T-cell (primary cell): ENCODE results near the gene ERVV-1. TPM values are rescaled to one million over a fixed set of nuclear protein-coding genes. Genes with fewer than 3 reads are reported as not detected.
"Not testable (repeated sequence)": the region's sequence is repeated elsewhere in the genome, so short reads cannot be mapped to it uniquely, and the experiment has no call there.

Source experiments
- ATAC-seq, 4 experiments: fragments of 200-7000 bp in 3 of 4; fragments of 150-1000 bp in 1 of 4; cut with Tn5 transposase; replicated peaks in 1 of 4; 1 replicate in 3 of 4; 2 replicates in 1 of 4; pipeline ENCODE4 v1.10.0; 2021; ENCODE audit warnings: moderate library complexity in 3 of 4, mild to moderate bottlenecking in 2 of 4, moderate number of reproducible peaks in 1 of 4
- CTCF ChIA-PET, 2 donors: fragments of 300-600 bp; sonication (Branson Sonifier 250); formaldehyde crosslinking; loops; one replicate each; lab custom pipeline; 2022; ENCODE audit warnings: antibody characterized with exemption in 2 of 2; lab: Charles Lee
- POLR2A ChIA-PET, 2 donors: fragments of 300-600 bp; sonication (Branson Sonifier 250); formaldehyde crosslinking; loops; one replicate each; lab custom pipeline; 2022; ENCODE audit warnings: antibody characterized with exemption in 2 of 2; lab: Charles Lee
- DNase-seq, 35 experiments: peaks; one replicate each; pipeline versions ENCODE4 v3.0.0 to v3.0.0-alpha.2; 2013 to 2023
- H3K27ac ChIP-seq: one replicate; pipeline ENCODE4 v1.5.1; 2013; ENCODE audit warnings: low read length
- H3K27me3 ChIP-seq, 2 experiments: replicated peaks in 1 of 2; 1 replicate in 1 of 2; 2 replicates in 1 of 2; pipeline versions ENCODE4 v1.6.1 to v1.7.0; 2013; ENCODE audit warnings: low read length in 1 of 2, mixed read lengths in 1 of 2; ENCODE audit not compliant: control insufficient read depth in 2 of 2, insufficient read depth in 2 of 2; ENCODE audit errors: extremely low read depth in 1 of 2
- H3K36me3 ChIP-seq, 2 donors: 1 replicate in 1 of 2; 2 replicates in 1 of 2; pipeline versions ENCODE4 v1.6.1 to v1.7.0; 2013; ENCODE audit warnings: low read length in 1 of 2; ENCODE audit not compliant: control insufficient read depth in 2 of 2, insufficient read depth in 1 of 2; ENCODE audit errors: extremely low read depth in 1 of 2
- H3K4me1 ChIP-seq, 2 experiments: 1 replicate in 1 of 2; 2 replicates in 1 of 2; pipeline versions ENCODE4 v1.6.1 to v1.7.0; 2013; ENCODE audit warnings: low read length in 2 of 2, mixed read lengths in 1 of 2; ENCODE audit not compliant: insufficient read depth in 2 of 2, control insufficient read depth in 1 of 2; ENCODE audit errors: extremely low read depth in 1 of 2
- H3K4me3 ChIP-seq, 2 donors: 1 replicate in 1 of 2; 2 replicates in 1 of 2; pipeline versions ENCODE4 v1.5.1 to v1.7.0; 2013; ENCODE audit warnings: mild to moderate bottlenecking in 2 of 2, low read length in 1 of 2, moderate library complexity in 1 of 2; ENCODE audit not compliant: control insufficient read depth in 1 of 2; ENCODE audit errors: extremely low read depth in 1 of 2
- H3K9me3 ChIP-seq: 2 replicates; pipeline ENCODE4 v1.7.0; 2013
- H3K27ac Mint-ChIP-seq, 2 donors: one replicate each; pipeline ENCODE4 v1.8.0; 2020 to 2021; ENCODE audit warnings: mild to moderate bottlenecking in 2 of 2, mixed read lengths in 2 of 2
- H3K27me3 Mint-ChIP-seq, 2 donors: one replicate each; pipeline ENCODE4 v1.8.0; 2021 to 2022; ENCODE audit warnings: mixed read lengths in 2 of 2
- H3K36me3 Mint-ChIP-seq: one replicate; pipeline ENCODE4 v1.8.0; 2021; ENCODE audit warnings: mixed read lengths
- H3K4me1 Mint-ChIP-seq, 3 donors: one replicate each; pipeline ENCODE4 v1.8.0; 2020 to 2022; ENCODE audit warnings: mixed read lengths in 3 of 3, mild to moderate bottlenecking in 1 of 3
- H3K4me3 Mint-ChIP-seq, 3 donors: one replicate each; pipeline ENCODE4 v1.8.0; 2020 to 2022; ENCODE audit warnings: mild to moderate bottlenecking in 3 of 3, mixed read lengths in 3 of 3, moderate library complexity in 3 of 3
- H3K9me3 Mint-ChIP-seq, 3 donors: one replicate each; pipeline ENCODE4 v1.8.0; 2020 to 2022; ENCODE audit warnings: mixed read lengths in 3 of 3
- WGBS: methylation state at CpG from one replicate; pipeline ENCODE4 v1.1.5; 2013; ENCODE audit warnings: missing lambda C conversion rate; ENCODE audit not compliant: insufficient coverage; 5-methylcytosine and 5-hydroxymethylcytosine counted together
- total RNA-seq, 35 experiments: library from RNA in 6 of 35; stranded (reverse) in 6 of 35; fragments of 120-200 nt in 1 of 35; gene quantifications; one replicate each; pipeline versions ENCODE4 v1.2.1 to v1.2.4 and lab custom pipeline; 2013 to 2026

ERVV-1 gene
- total RNA-seq, 5 donors from 2014 or later (not counting 1 experiment from before 2014, with no cell fraction given): not detected

DNA sequence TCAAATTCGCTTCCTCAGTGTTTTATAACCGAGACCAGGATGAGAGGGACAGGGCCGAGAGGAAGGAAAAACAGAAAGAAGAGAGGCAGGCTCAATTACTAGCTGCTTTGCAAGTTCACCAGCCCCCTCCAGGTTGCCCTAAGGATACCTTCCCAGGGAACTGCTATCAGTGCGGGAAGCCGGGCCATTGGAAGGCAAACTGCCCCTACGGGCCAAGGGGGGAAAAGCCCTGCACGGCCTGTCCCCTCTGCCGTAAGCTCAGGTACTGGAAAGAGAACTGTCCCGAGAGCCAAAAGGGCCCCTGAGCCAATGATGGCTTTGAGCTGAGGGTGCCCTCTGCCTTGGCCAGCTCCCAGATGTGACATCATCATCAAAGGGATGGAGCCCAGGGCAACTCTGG, 3.2 kb upstream of the ERVV-1 start:
- 69% methylated on average over 9 of the region's 9 CpGs for WGBS
- ChIA-PET POLR2A (no interaction called here), CTCF (no interaction called here)
- H3K27ac Mint-ChIP-seq: no peak overlapping the region
- no peak overlapping the region for H3K27ac ChIP-seq
- no peak overlapping the region for H3K4me3 Mint-ChIP-seq
- peaks cover 0 to 4% of the 10 kb centered on the region in 2 experiments for H3K27me3 ChIP-seq
- no peaks in the 10 kb centered on the region for H3K36me3 ChIP-seq
- no peaks in the 10 kb centered on the region for H3K9me3 ChIP-seq
- no peak overlapping the region for H3K4me3 ChIP-seq
- no peaks in the 10 kb centered on the region for H3K36me3 Mint-ChIP-seq
- DNase-seq (no peak), ATAC-seq (no peak)
- no peaks in the 10 kb centered on the region for H3K27me3 Mint-ChIP-seq
- no peaks in the 10 kb centered on the region for H3K4me1 ChIP-seq
- H3K4me1 Mint-ChIP-seq: no peaks in the 10 kb centered on the region
- H3K9me3 Mint-ChIP-seq: peaks cover 4 to 39% (median 15%) of the 10 kb centered on the region in 3 donors

DNA sequence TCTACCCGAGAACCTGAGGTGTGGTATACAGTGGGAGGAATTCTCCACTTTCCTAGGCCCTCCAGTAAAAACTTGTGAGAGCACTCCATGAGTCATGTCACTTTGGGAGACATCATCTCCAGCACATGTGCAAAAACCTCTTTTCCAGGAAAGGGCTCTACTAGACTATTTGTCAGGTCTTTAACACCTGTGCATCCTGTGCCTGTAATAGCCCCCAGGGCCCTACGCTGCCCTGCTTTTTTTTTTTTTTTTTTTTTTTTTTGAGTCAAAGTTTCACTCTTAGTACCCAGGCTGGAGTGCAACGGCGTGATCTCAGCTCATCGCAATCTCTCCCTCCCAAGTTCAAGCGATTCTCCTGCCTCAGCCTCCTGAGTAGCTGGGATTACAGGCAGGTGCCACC, 1.7 kb upstream of the ERVV-1 start:
- ChIA-PET POLR2A (no interaction called here), CTCF (no interaction called here)
- Histone ChIP-seq H3K27me3 (peaks cover 0 to 4% of the 10 kb centered on the region in 2 experiments), H3K27ac (no peak overlapping the region), H3K36me3 (no peaks in the 10 kb centered on the region), H3K4me3 (no peak overlapping the region), H3K9me3 (no peaks in the 10 kb centered on the region), H3K4me1 (no peaks in the 10 kb centered on the region)
- Mint-ChIP-seq H3K4me1 (no peaks in the 10 kb centered on the region), H3K36me3 (no peaks in the 10 kb centered on the region), H3K27ac (no peak overlapping the region), H3K4me3 (no peak overlapping the region), H3K27me3 (no peaks in the 10 kb centered on the region), H3K9me3 (peaks cover 4 to 44% (median 17%) of the 10 kb centered on the region in 3 donors)
- DNase-seq (no peak), ATAC-seq (no peak)
- no CpG with 5 or more reads among the region's 6 CpGs for WGBS

DNA sequence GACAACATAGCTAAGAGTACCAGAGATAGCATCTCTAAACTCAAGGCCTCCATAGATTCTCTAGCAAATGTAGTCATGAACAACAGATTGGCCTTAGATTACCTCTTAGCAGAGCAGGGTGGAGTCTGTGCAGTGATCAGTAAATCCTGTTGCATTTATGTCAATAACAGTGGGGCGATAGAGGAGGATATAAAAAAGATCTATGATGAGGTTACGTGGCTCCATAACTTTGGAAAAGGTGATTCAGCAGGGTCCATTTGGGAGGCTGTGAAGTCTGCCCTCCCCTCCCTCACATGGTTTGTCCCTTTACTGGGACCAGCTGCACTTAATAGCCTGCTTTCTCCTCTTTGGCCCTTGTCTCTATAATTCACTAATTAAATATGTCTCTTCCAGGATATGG, 1.4 kb downstream of the ERVV-1 start:
- CTCF ChIA-PET: no interaction called here
- H3K36me3 Mint-ChIP-seq: peaks cover 3% of the 10 kb centered on the region

DNA sequence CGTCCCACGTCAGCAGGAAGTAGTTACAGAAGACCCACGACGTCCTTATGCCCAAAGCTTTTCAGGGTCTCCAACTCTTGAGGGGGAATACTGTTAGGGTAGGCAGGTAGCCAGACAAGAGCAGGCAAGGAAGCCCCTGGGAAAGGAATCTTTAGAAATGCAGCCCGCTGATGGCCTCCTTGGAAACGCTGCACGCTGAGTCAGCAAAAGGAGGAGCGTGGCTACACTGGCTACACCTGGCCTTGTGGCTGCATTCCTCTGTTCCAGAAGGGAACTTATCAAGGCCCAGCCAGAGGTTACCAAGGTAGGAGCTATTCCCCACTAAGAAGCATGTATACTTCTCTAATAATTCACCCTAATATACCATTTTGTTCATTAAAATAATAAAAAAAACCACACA, 2.0 kb downstream of the ERVV-1 start:
- 91% methylated on average over 7 of the region's 8 CpGs for WGBS

More for the DNA sequence above, 1.4 kb downstream of the ERVV-1 start:
- POLR2A ChIA-PET: no interaction called here
- Mint-ChIP-seq H3K4me3 (no peak overlapping the region), H3K9me3 (peaks cover 12 to 51% (median 23%) of the 10 kb centered on the region in 3 donors), H3K4me1 (no peaks in the 10 kb centered on the region), H3K27me3 (no peaks in the 10 kb centered on the region), H3K27ac (no peak overlapping the region)
- Histone ChIP-seq H3K4me3 (no peak overlapping the region), H3K27ac (no peak overlapping the region), H3K27me3 (peaks cover 0 to 4% of the 10 kb centered on the region in 2 experiments), H3K36me3 (no peaks in the 10 kb centered on the region), H3K4me1 (no peaks in the 10 kb centered on the region), H3K9me3 (no peaks in the 10 kb centered on the region)
- DNase-seq (no peak), ATAC-seq (no peak)
- WGBS: 100% methylated on average over 1 of the region's 2 CpGs

GRCh38 chr19:53019684-53020083, 6.0 kb downstream of the ERVV-1 start:
- Mint-ChIP-seq H3K36me3 (peaks cover 3% of the 10 kb centered on the region), H3K27me3 (no peaks in the 10 kb centered on the region), H3K9me3 (peaks cover 13 to 61% (median 30%) of the 10 kb centered on the region in 3 donors), H3K4me3 (no peak overlapping the region), H3K27ac (no peak overlapping the region), H3K4me1 (no peaks in the 10 kb centered on the region)
- no peaks in the 10 kb centered on the region for H3K9me3 ChIP-seq
- H3K4me1 ChIP-seq: no peaks in the 10 kb centered on the region
- no peaks in the 10 kb centered on the region for H3K36me3 ChIP-seq
- no peak for ATAC-seq
- ChIA-PET CTCF (no interaction called here), POLR2A (no interaction called here)
- peak in 6 of 35 experiments; percentile 2 to 13 (median 8) for DNase-seq
- no peaks in the 10 kb centered on the region for H3K27me3 ChIP-seq
- WGBS: 0% methylated on average over 1 of the region's 1 CpG
- H3K4me3 ChIP-seq: no peak overlapping the region
- H3K27ac ChIP-seq: no peak overlapping the region

More for the DNA sequence above, 2.0 kb downstream of the ERVV-1 start:
- Mint-ChIP-seq H3K4me1 (no peaks in the 10 kb centered on the region), H3K27me3 (no peaks in the 10 kb centered on the region), H3K27ac (no peak overlapping the region), H3K36me3 (peaks cover 3% of the 10 kb centered on the region), H3K4me3 (no peak overlapping the region), H3K9me3 (peaks cover 13 to 55% (median 26%) of the 10 kb centered on the region in 3 donors)
- Histone ChIP-seq H3K27ac (no peak overlapping the region), H3K4me1 (no peaks in the 10 kb centered on the region), H3K36me3 (no peaks in the 10 kb centered on the region), H3K4me3 (no peak overlapping the region), H3K27me3 (peaks cover 0 to under 1% of the 10 kb centered on the region in 2 experiments), H3K9me3 (no peaks in the 10 kb centered on the region)
- no peak for ATAC-seq
- no peak for DNase-seq
- ChIA-PET POLR2A (no interaction called here), CTCF (no interaction called here)

DNA sequence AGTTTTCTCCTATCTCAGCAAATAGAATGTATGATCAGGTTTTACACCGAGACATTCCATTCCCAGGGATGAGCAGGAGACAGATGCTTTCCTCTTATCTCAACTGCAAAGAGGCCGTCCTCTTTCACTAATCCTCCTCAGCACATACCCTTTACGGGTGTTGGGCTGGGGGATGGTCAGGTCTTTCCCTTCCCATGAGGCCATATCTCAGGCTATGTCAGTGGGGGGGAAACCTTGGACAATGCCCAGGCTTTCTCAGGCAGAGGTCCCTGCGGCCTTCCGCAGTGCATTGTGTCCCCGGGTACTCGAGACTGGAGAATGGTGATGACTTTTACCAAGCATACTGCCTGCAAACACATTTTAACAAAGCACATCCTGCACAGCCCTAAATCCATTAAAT, 14.6 kb downstream of the ERVV-1 start:
- H3K27me3 ChIP-seq, ATAC-seq, POLR2A ChIA-PET, H3K4me1 Mint-ChIP-seq, CTCF ChIA-PET, H3K27me3 Mint-ChIP-seq, DNase-seq, H3K27ac ChIP-seq, H3K36me3 ChIP-seq, H3K4me3 ChIP-seq, H3K9me3 ChIP-seq, H3K4me3 Mint-ChIP-seq, H3K4me1 ChIP-seq, H3K27ac Mint-ChIP-seq: not testable (repeated sequence)
- H3K9me3 Mint-ChIP-seq: peaks cover 11 to 64% (median 35%) of the 10 kb centered on the region in 3 donors
- whole genome bisulfite sequencing: 57% methylated on average over 3 of the region's 7 CpGs
- peaks cover 15% of the 10 kb centered on the region for H3K36me3 Mint-ChIP-seq

- ChIA-PET POLR2A (no interaction called here), CTCF (no interaction called here)
- peaks cover 30% of the 10 kb centered on the region for H3K36me3 Mint-ChIP-seq
- no peaks in the 10 kb centered on the region for H3K9me3 ChIP-seq
- no peak overlapping the region for H3K27ac ChIP-seq
- H3K27me3 ChIP-seq: peaks cover 0 to 10% of the 10 kb centered on the region in 2 experiments
- no peaks in the 10 kb centered on the region for H3K36me3 ChIP-seq
- peaks cover 0 to 2% (median 0%) of the 10 kb centered on the region in 3 donors for H3K4me1 Mint-ChIP-seq
- peaks cover 25 to 63% (median 42%) of the 10 kb centered on the region in 3 donors for H3K9me3 Mint-ChIP-seq
- no peak for DNase-seq
- H3K27ac Mint-ChIP-seq: no peak overlapping the region
- H3K4me3 ChIP-seq: no peak overlapping the region
- no peak overlapping the region for H3K4me3 Mint-ChIP-seq
- WGBS: no CpG with 5 or more reads among the region's 2 CpGs
- H3K4me1 ChIP-seq: no peaks in the 10 kb centered on the region
- peaks cover 16 to 23% of the 10 kb centered on the region in 2 donors for H3K27me3 Mint-ChIP-seq
- ATAC-seq: no peak
Observed at GRCh38 chr19:53034054-53034453, 20.3 kb downstream of the ERVV-1 start.
